HG03460 (cell line): Measurements from ENCODE around the gene PDE10A.

Experiments
- ATAC-seq: cut with Tn5 transposase; IDR thresholded peaks from one replicate; pipeline ENCODE4 v1.9.1; 2021; ENCODE audit not compliant: unreplicated experiment

PDE10A gene

DNA sequence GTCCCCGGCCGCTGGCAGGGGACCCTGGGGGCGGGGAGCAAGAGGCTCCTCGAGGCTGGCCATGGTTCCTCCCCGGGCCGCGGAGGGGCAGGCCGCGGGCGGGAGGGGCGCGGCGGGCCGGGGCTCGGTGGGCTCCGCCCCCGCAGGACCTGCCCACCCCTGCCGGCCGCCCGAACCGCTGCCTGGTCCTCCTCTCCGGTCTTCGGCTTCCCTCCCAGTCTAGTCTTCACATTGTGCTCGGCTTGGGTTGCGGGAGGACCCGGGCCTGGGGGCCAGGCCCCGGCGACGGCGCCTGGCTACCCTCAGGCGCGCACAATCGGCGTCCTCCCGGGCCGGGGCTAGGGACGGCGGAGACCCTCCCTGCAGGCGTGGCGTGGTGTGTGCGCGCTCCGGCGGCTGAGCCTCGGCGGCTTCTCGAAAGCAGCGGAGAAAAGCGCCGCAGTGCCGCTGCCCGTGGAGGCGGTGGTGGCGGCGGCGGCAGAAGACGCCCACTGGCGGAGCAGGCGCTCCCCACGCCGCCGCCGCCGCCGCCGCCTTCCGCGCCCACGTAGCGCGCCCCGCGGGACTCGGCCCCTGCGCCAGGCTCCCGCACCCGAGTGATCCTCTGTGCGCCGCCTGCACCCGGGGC lies at the start of gene PDE10A:
TSS of gene PDE10A (minus strand) at position 493 of the 628 bp plus-strand sequence. CDS start at position 63, 430 bp downstream.
- no peak for ATAC-seq

DNA sequence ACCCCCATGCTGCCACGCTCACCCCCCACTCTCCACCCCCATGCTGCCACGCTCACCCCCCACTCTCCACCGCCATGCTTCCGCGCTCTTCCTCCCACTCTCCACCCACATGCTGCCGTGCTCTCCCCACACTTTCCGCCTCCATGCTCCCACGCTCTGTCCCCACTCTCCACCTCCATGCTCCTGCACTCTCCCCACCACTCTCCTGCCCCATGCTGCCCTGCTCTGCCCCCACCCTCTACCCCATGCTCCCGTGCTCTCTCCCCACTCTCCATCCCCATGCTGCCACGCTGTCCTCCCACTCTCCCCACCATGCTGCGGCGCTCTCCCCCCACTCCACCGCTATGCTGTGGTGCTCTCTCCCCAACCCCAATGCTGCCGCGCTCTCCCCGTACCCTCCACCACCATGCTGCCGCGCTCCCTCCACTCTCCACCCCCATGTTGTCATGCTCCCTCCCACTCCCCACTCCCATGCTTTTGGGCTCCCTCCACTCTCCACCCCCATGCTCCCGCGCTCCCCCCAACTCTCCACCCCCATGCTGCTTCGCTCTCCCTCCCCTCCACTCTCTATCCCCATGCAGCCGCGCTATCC lies 46.0 kb upstream of the PDE10A start:
- ATAC-seq, result no peak

DNA sequence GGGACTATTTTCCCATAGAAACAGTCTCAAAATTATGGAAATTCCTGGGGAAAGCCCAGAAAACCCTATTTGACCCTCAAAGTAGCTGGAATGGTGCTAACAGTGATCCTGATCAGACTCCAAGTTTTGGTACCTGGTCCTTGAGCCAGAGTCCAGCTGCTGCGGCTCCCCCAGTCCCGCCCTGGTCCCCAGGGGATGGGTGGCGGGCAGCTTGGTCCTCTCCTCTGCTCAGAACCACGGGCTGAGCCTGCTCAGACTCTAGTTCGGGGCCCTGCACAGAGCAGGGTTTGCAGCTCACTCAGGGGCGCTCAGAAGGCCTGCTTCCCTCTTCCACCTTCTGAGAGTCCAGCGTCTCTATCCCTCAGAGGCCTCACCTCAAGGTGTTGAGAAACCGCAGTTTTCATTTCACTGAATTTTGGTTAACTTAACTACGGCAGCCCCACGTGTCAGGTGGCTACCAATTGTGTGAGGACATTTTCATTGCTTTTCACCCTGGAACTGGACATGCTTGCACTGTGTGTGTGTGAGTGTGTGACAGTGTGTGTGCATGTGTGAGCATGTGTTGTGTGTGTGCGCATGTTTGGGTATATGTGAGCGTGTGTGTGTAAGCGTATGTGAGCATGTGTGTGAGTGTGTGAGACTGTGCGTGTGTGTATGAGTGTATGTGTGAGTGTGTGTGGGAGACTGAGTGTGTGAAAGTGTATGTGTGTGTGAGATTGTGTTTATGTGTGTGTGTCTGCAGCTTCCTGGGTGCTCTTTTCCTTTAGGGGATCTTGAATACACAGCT lies 44.2 kb upstream of the PDE10A start:
- no peak for ATAC-seq

DNA sequence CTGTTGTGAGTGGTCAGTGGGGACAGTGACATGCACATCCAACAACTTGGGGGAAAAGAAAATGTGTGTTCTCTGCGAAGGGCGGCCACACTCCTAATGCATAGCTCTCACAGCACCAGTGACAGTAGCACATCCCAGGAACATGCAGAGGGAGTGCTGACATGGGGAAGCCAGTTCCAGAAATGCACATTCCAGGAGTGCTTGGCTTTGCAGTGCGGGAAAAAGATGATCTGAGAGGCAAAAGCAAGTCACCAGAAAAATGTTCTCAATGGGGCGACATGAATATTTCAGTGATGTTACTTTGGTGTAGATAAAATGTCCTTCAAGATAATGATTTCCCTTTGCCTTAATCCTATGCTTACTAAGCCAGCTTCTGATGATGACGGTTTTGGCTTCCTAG lies 42.9 kb upstream of the PDE10A start:
- no peak for ATAC-seq

DNA sequence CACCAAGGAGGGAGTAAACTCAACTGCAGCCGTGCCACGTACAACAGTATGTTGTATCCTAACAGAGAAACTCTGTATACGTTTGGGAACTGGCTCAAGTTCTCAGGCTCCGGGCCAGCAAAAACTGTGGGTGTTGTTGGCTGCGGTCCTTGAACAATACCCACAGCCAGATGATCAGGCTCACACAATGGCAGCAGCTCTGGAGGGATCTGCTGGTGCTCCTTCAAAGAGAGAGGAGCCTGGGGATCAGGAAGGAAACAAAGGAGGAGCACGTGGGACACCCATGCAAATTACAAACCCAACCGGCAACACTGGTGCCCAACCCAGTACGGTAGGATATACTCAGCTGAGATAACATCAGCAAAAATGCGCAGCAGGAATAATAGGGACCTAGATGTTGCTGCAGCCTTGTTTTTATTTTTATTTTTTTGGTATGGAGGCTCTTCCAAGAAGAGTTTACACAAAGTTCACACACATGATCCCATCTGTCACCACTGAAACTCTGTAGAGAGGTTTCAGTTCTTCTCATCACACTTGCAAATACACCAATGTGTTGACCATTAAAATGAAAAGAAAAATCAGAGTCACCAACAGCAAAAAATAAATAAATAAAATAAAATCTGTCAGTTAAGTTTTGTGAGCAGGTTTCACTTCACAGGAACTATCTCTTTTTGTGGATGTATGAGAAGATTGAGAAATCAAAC lies 41.2 kb upstream of the PDE10A start:
- ATAC-seq, result peak; percentile 40

DNA sequence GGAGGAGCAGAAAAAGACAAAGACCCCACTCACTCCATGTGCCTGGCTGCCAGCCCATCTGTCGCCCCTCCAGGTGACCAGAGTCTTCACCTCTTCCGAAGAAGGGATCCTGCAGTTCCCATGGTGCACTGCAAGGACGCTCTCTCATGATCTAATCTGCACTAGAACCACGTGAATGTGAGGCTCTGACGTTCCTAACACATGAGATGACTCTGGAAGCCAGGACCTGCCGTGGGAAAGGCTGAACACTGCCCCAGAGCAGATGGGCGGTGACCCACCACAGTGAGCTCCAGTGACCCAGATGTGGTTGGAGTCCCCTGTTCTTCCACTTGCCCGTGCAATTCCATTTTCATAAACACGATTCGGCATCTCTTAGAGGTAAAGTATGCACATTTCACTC lies 39.6 kb upstream of the PDE10A start:
- ATAC-seq, result no peak

DNA sequence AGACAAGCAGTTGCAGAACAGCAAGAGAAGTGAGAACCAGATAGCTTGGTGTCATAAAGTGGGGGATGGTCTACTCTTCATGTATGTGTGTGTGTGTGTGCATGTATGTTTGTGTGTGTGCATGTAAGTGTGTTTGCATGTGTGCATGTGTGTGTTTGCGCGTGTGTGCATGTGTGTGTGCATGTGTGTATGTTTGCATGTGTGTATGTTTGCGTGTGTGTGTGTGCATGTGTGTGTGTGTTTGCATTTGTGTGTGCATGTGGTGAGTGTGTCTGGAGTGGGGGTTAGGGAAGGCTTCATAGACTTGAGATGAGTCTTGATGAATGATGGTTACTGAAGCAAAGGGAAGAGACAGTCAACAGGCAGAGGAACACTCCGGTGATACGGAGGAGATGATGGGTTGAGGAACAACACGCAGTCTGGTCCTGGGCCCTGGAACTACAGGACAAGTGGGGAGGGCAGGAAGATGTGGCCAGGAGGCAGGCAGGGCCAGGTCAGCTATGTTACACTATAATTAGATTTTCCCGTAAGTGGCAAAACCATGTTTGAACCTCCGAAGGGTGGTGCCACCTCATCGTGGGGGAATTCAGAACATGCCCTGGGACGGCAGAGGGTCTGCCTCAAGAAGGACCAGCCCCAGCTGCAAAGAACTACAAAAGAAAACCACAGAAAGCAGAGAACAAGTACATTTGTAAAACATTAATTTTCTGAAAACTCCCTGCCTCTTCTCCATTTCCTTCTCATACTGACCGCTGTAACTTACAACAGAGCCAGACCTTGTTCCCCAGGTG lies 38.7 kb upstream of the PDE10A start:
- ATAC-seq, result peak; percentile 78

DNA sequence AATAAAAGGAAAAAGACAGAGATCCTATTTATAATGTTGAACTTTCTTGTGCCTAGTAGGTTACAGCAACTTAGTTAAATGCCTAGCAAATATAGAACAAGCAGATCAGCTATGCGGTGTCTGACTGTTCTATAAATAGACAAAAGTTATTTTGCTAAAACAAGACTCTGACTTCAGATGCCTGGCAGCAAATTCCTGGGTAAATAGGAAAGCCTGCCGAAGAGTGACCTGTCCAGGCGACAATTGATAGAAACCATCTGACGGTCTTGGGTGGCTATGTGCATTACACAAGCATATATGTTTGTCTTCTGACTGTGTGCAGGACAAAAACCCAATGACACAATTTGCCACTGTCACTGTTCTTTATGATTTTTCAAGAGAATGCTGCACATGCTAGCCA lies 38.0 kb upstream of the PDE10A start:
- ATAC-seq, result no peak

DNA sequence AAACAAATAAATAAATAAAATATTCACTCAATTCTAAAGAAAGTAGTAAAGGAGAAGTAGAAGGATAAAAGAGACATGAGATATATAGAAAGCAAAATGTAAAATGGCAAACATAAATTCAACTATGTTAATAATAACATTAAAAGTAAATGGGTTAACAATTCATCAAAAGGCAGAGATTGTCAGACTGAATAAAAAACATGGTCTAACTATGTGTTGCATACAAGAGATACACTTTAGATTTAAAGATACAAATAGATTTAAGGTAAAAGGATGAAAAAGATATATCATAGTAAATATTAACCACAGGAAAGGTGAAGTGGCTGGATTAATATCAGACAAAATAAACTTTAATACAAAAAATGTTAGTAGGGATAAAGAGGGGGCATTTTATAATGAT lies 35.8 kb upstream of the PDE10A start:
- no peak for ATAC-seq

DNA sequence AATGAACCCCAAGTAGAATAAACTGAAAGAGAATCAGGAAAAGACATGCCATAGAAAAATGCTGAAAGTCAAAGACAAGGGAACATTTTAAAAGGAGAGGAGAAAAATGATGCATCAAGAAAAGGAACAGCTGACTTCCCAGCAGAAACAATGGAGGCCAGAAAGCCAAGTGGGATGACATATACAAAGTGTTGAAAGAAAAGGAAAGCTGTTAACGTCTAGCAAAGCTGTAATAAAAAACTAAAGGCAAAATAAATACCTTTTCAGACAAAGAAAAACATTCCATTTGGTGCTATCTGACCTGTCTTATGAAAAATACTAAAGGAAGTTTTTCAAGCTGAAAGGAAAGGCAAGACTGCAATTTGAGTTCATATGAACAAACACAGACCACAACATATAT lies 34.1 kb upstream of the PDE10A start:
- ATAC-seq, result no peak

DNA sequence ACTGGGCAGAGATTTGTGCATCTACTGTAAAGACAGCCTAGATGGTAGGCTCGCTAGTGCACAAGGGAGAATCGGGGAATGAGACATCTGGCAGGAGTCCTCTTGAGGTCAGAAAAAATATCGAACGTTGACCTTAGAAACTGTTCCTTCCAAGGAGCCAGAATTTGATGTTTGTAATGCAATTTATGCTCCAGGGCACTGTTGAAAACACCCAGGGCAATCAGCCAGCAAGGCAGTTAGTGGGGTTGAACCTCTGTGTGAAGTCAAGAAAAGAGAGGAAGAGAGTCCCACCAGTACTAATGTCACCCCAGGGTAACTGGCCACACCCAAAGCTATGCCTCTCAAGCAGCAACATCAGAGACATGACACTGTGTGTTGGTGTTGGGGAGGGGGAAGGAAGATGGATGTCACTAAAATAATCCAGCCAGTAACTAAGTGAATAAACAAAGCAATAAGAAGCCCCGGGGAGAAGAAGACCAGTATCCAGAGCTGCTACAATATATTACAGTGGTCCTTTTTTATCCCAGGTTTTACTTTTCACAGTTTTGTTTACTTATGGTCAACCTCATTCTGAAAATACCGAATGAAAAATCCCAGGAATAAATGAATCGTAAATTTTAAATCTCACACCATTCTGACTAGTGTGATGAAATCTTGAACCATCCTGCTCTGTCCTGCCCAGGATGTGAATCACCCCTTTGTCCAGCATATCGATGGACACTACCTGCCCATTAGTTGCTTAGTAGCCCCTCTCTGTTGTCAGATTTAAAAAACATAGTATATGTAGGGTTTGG lies 32.9 kb upstream of the PDE10A start:
- no peak for ATAC-seq

DNA sequence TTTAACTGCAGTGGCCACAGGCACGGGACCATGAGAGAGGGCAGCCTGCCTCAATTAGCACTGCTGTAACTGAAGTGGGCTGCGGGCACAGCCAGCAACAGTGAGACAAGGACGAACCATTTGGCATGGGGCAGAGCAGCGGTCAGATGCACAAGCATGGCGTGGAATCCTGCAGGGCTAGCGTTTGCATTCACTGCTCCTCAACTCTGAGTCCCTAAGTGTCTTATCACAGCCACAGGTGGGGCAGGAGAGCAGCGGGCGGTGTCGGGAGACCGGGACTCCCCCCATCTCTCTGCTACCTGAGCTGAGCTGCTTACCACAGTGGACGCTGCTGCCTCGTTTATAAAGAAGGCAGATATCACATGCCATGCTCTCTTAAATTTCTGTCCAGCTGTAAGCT lies 31.3 kb upstream of the PDE10A start:
- no peak for ATAC-seq

DNA sequence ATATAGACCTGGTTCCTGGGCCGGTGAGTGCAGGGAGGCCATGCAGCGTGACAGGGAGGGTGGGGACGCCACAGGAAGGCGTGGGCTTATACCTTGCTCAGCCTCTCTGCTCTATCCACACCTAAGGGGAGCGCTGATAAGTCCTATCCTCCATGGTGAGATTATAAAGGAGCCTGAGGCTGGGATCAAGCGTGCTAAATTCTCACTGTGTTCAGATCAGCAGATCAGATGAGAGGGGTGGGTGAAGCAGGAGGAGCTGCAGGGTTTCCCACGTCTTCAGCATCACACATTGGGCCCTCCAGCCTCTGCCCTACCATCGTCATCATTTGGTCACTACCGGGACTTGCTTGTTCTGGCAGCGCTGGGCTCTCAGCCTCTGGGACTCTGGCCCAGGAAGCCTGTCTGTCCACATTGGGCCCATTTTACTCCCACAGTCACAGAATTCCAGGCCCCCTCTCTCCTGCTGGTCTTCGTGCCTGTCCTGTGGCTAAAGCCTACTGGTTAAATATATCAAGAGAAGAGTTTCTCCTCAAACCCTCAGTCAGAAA lies 29.1 kb upstream of the PDE10A start:
- ATAC-seq, result no peak

DNA sequence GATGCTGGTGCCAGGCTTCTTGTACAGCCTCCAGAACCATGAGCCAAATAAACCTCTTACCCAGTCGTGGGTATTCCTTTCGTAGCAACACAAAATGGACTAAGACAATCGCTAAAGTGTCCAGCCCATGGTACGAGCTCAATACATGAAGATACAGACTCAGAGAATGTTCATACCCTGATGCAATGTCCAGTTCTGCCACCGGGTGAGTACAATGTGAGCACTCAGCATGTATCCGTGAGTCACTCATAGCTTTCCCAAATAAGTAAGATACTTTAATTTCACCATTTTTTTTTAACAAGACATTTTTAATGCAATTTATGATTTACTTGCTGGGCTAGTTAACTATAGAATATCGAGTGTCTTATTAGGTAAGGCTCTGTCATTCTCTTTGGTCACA lies 26.7 kb upstream of the PDE10A start:
- ATAC-seq, result no peak

DNA sequence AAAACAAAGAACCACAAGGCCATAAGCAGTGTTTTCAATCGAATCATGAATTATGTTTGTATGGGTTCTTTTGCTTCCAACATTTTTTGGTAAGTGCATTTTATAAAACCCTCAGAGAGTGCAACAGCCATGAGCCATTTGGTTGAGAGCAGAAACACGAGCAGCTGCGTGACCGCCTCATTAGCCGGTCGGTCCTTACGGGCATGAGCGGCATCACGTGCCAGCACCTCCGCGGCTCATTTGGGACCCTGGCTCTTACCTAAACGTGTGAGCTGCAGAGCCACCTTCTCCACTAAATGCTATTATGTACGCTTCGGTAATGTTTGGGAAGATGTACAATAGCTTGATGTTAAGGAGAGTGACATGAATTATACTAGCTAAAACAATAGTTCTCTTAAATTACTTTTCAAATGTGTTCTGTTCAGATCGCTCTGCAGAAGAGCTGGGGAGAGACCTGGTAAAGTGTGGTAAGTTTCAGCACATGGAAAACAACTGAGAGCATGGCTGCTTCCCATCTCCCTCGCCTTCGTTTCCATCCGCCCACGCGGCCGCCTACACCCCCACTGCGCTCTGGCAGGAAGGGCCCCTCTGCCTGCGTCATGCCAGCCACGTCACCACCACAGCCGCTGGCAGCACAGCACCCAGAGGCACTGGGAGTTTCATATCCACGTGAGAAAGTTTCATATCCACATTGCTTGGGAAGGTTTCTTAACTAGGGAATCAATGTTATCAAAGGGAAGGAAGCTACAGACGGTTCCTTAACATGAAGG lies 23.7 kb upstream of the PDE10A start:
- no peak for ATAC-seq

DNA sequence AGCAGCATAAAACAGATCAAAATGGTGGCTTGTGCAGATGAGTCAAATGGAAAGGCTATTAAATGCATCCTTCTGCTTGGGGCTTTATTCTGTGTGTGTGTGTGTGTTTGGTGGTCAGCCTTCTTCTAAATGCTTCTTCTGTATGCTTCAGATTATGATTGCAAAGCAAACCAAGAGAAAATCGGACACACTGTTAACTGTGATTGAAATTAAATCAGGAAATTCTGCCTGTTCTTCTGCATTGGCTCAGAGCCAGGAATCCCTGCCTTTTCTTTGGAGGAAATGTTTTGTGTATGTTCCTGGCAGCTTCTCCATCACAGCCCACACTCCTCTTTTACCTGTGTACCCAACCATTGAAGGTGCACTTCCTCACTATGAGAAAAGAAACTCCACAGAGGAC lies 22.3 kb upstream of the PDE10A start:
- no peak for ATAC-seq

DNA sequence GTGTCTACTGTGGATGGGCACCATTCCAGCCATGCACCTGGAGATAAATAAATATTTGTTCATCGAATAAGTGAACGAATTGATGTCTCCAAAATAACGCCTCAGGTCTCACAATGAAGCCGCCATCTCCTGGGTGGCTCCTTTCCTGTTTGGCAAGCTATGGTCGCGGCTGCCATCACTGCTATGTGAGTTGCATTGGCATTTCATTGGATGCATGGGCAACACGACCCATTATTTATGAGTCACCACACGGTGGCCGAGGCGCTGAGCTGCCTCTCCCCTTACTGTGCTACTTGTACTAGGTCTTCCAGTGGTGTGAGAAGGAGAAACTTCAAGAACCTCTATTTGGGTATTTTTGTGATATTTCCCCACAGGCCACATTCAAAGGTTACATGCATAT lies 21.3 kb upstream of the PDE10A start:
- no peak for ATAC-seq

DNA sequence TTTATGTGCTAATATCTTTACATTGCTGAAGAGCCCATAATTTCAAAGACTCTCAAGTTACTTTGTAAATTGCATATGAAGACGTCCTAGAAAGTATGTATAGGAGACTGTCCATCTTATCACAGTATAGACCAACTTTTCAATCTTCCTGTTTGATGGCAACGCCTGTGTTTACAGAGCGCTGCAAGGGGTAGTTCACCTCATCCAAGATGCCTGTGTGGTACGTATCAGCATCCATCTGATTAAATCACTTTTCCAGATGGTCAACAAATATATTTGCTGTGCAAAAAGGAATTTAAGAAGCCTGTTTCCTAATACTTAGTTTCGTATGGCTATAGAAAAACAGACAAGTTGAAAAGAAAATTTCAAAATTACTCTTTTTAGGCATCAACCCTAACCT lies 17.9 kb upstream of the PDE10A start:
- ATAC-seq, result no peak

DNA sequence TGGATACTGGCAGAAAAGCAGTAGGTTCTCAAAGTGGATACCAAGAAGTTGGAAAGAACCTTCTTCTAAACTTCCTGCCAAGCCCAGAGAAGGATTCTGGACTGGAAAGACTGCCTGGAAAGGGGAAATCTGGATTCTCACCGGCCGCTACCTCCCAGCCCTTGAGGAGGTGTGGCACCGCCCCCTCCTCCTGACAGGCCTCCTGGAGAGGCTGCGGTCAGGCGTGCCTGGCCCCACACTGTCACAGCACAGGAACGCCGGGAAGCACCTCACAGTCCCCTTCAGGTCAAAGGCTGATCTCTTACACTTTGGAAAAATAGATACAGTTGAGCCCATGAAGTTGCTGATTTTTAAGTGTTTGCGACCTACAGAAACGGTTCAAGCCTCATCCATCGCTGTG lies 16.3 kb upstream of the PDE10A start:
- no peak for ATAC-seq
